Keratinocyte (primary cell): ENCODE data around the gene RNPEPL1. TPM values are rescaled to one million over a fixed set of nuclear protein-coding genes. Genes with fewer than 3 reads are reported as not detected.

Experiments
- DNase-seq: peaks from one replicate; pipeline ENCODE4 v3.0.0-alpha.2; 2011; ENCODE audit warnings: low read depth, missing footprints, low spot score
- FAIRE-seq: peaks from 2 replicates; lab custom pipeline; 2011; peaks lifted over from hg19 to GRCh38; lab: Jason Lieb, UNC
- H2AFZ ChIP-seq: 2 replicates; pipeline ENCODE4 v1.6.0; 2012; ENCODE audit warnings: low read length, control low read depth, inconsistent platforms; ENCODE audit not compliant: control insufficient read depth
- H3K27ac ChIP-seq: 2 replicates; pipeline ENCODE4 v1.5.1; 2011; ENCODE audit warnings: low read length; ENCODE audit not compliant: control insufficient read depth, insufficient read depth
- H3K27me3 ChIP-seq: 3 replicates; pipeline ENCODE4 v1.6.0; 2011; ENCODE audit warnings: low read length; ENCODE audit not compliant: control insufficient read depth, insufficient read depth; ENCODE audit errors: extremely low read depth
- H3K36me3 ChIP-seq, 2 experiments: 2 replicates in 1 of 2; 3 replicates in 1 of 2; pipeline ENCODE4 v1.5.1; 2011; ENCODE audit warnings: low read length in 2 of 2, mild to moderate bottlenecking in 1 of 2; ENCODE audit not compliant: control insufficient read depth in 2 of 2, insufficient read depth in 2 of 2; ENCODE audit errors: extremely low read depth in 1 of 2
- H3K4me1 ChIP-seq: 3 replicates; pipeline ENCODE4 v1.5.1; 2011; ENCODE audit warnings: low read length; ENCODE audit not compliant: control insufficient read depth, insufficient read depth; ENCODE audit errors: extremely low read depth
- H3K4me2 ChIP-seq: 3 replicates; pipeline ENCODE4 v1.6.0; 2011; ENCODE audit warnings: low read depth, low read length; ENCODE audit not compliant: control insufficient read depth, insufficient read depth; ENCODE audit errors: extremely low read depth
- H3K4me3 ChIP-seq, 3 experiments: fragments of 200-600 bp in 1 of 3; sonication (generic) in 1 of 3; 2 replicates in 2 of 3; 3 replicates in 1 of 3; pipeline ENCODE4 v1.5.1; 2011 to 2016; ENCODE audit warnings: low read length in 3 of 3, mild to moderate bottlenecking in 3 of 3, control low read depth in 2 of 3, inconsistent platforms in 1 of 3, low read depth in 1 of 3, mixed read lengths in 1 of 3, mixed run types in 1 of 3, moderate library complexity in 1 of 3; ENCODE audit not compliant: control insufficient read depth in 2 of 3, insufficient read depth in 2 of 3; ENCODE audit errors: extremely low read depth in 1 of 3
- H3K79me2 ChIP-seq: 2 replicates; pipeline ENCODE4 v1.6.0; 2012; ENCODE audit warnings: low read length; ENCODE audit not compliant: control insufficient read depth, insufficient read depth
- H3K9ac ChIP-seq: 3 replicates; pipeline ENCODE4 v1.6.0; 2011; ENCODE audit warnings: low read length; ENCODE audit not compliant: control insufficient read depth, insufficient read depth; ENCODE audit errors: extremely low read depth
- H3K9me1 ChIP-seq: 3 replicates; pipeline ENCODE4 v1.6.0; 2011; ENCODE audit warnings: low read length; ENCODE audit not compliant: control insufficient read depth, insufficient read depth; ENCODE audit errors: extremely low read depth
- H3K9me3 ChIP-seq: 2 replicates; pipeline ENCODE4 v1.5.1; 2012; ENCODE audit warnings: low read depth, low read length; ENCODE audit not compliant: control insufficient read depth
- H4K20me1 ChIP-seq: 3 replicates; pipeline ENCODE4 v1.6.0; 2011; ENCODE audit warnings: low read length; ENCODE audit not compliant: control insufficient read depth, insufficient read depth; ENCODE audit errors: extremely low read depth
- CTCF ChIP-seq, 3 experiments: IDR thresholded peaks in 1 of 3; conservative IDR thresholded peaks in 1 of 3; optimal IDR thresholded peaks in 1 of 3; 2 replicates in 2 of 3; 3 replicates in 1 of 3; pipeline versions ENCODE3 to v1.5.1; 2011; ENCODE audit warnings: low read length in 3 of 3, mild to moderate bottlenecking in 3 of 3, moderate library complexity in 2 of 3, control low read depth in 1 of 3, inconsistent platforms in 1 of 3; ENCODE audit not compliant: insufficient read depth in 2 of 3; ENCODE audit errors: extremely low read depth in 1 of 3
- EZH2 ChIP-seq: IDR thresholded peaks from one replicate; pipeline ENCODE4 v1.6.1; 2012; ENCODE audit warnings: inconsistent platforms, mild to moderate bottlenecking, low read length, moderate library complexity
- dilution Hi-C: fragments of 300-500 bp; cut with MboI; formaldehyde crosslinking; loops from one replicate; pipeline ENCODE4 v1.7.0; 2020; ENCODE audit warnings: low sequenced_read_pairs; ENCODE audit not compliant: extremely low pct_ligation_motif_present
- polyA plus RNA-seq, 5 experiments: library from polyadenylated mRNA; depleted of rRNA in 3 of 5; stranded (reverse) in 3 of 5; stranded (forward) in 1 of 5; unstranded in 1 of 5; fragments of >200 nt; gene quantifications; 1 replicate in 1 of 5; 2 replicates in 3 of 5; 3 replicates in 1 of 5; pipeline versions ENCODE4 v1.2.1 to v1.2.3, GENCODE V29; 2011 to 2012; ENCODE audit warnings: missing spikeins in 2 of 5, low read depth in 1 of 5, low replicate concordance in 1 of 5

Gene RNPEPL1
- polyA plus RNA-seq, 1 donor (not counting 4 experiments of a cell fraction or from before 2014, with no cell fraction given): 3.7 TPM

- no peak for FAIRE-seq
- peaks cover 11% of the 10 kb centered on the region for H3K9me3 ChIP-seq
- dilution Hi-C loops: no loop called here
- H3K4me3 ChIP-seq: no peak overlapping the region
- peaks cover 0 to 2% of the 10 kb centered on the region in 2 experiments for H3K36me3 ChIP-seq
- no peaks in the 10 kb centered on the region for H4K20me1 ChIP-seq
- H3K9me1 ChIP-seq: no peaks in the 10 kb centered on the region
- H3K27me3 ChIP-seq: peaks cover 14% of the 10 kb centered on the region
- no peak overlapping the region for H3K9ac ChIP-seq
- H3K4me1 ChIP-seq: peaks cover 7% of the 10 kb centered on the region
- TF ChIP-seq CTCF (optimal IDR thresholded peaks at IDR 0.05 in 1 of 3, IDR thresholded peaks at IDR 0.05 in 1 of 3, conservative IDR thresholded peaks at IDR 0.05 in 1 of 3; ENCODE audit: extremely low read depth in 1 of 3, insufficient read depth in 2 of 3, low read length in 3 of 3): no peak
- TF ChIP-seq EZH2: no peak
- no peaks in the 10 kb centered on the region for H3K79me2 ChIP-seq
- H2AFZ ChIP-seq: no peak overlapping the region
- DNase-seq: no peak
- H3K4me2 ChIP-seq: no peak overlapping the region
- no peak overlapping the region for H3K27ac ChIP-seq
Measured at GRCh38 chr2:240523451-240524281, 44.6 kb upstream of the RNPEPL1 start.

- peaks cover 6% of the 10 kb centered on the region for H3K27me3 ChIP-seq
- H3K4me1 ChIP-seq: no peaks in the 10 kb centered on the region
- no peaks in the 10 kb centered on the region for H3K79me2 ChIP-seq
- H3K9me3 ChIP-seq: peaks cover 11% of the 10 kb centered on the region
- DNase-seq: no peak
- no peaks in the 10 kb centered on the region for H4K20me1 ChIP-seq
- H3K9me1 ChIP-seq: no peaks in the 10 kb centered on the region
- no peak overlapping the region for H3K4me2 ChIP-seq
- peaks cover 2 to 4% of the 10 kb centered on the region in 2 experiments for H3K36me3 ChIP-seq
- H2AFZ ChIP-seq: no peak overlapping the region
- no peak overlapping the region for H3K4me3 ChIP-seq
- TF ChIP-seq EZH2: no peak
- TF ChIP-seq CTCF (optimal IDR thresholded peaks at IDR 0.05 in 1 of 3, IDR thresholded peaks at IDR 0.05 in 1 of 3, conservative IDR thresholded peaks at IDR 0.05 in 1 of 3; ENCODE audit: extremely low read depth in 1 of 3, insufficient read depth in 2 of 3, low read length in 3 of 3): no peak
- H3K9ac ChIP-seq: no peak overlapping the region
- dilution Hi-C loops: no loop called here
- H3K27ac ChIP-seq: no peak overlapping the region
- no peak for FAIRE-seq
Measured at GRCh38 chr2:240524963-240525718, 43.1 kb upstream of the RNPEPL1 start.
